Chondrocyte (in vitro differentiated cells): ENCODE results near the gene SND1. TPM values are rescaled to one million over a fixed set of nuclear protein-coding genes. Genes with fewer than 3 reads are reported as not detected.

ENCODE experiments used
- DNase-seq: peaks from one replicate; pipeline ENCODE4 v3.0.0; 2021; ENCODE audit warnings: mixed read lengths, low spot score
- H3K27ac Mint-ChIP-seq: one replicate; pipeline ENCODE4 v1.8.0; 2021; ENCODE audit warnings: mild to moderate bottlenecking, moderate library complexity, mixed read lengths; ENCODE audit not compliant: unreplicated experiment
- H3K27me3 Mint-ChIP-seq: 2 replicates; pipeline ENCODE4 v1.8.0; 2021; ENCODE audit warnings: low read depth, mixed read lengths
- H3K36me3 Mint-ChIP-seq: 2 replicates; pipeline ENCODE4 v1.8.0; 2021; ENCODE audit warnings: low read depth, mixed read lengths
- H3K4me1 Mint-ChIP-seq: 2 replicates; pipeline ENCODE4 v1.8.0; 2021; ENCODE audit warnings: low read depth, mild to moderate bottlenecking, mixed read lengths
- H3K4me3 Mint-ChIP-seq: one replicate; pipeline ENCODE4 v1.8.0; 2021; ENCODE audit warnings: mild to moderate bottlenecking, moderate library complexity, mixed read lengths; ENCODE audit not compliant: unreplicated experiment
- H3K9me3 Mint-ChIP-seq: 2 replicates; pipeline ENCODE4 v1.8.0; 2021; ENCODE audit warnings: low read depth, mixed read lengths
- CTCF ChIP-seq: fragments of 200-600 bp; sonication (generic); IDR thresholded peaks from 2 replicates; pipeline ENCODE4 v1.5.0; 2021; ENCODE audit warnings: antibody characterized with exemption, mild to moderate bottlenecking, moderate library complexity
- total RNA-seq: library from RNA; stranded (reverse); gene quantifications from 3 replicates; pipeline ENCODE4 v1.2.1, GENCODE V29; 2021

The SND1 gene
- total RNA-seq, 1 donor from 2014 or later: 229 TPM

GRCh38 chr7:127770885-127771284 is 118.9 kb downstream of the SND1 start:
- no peak for DNase-seq
- Mint-ChIP-seq H3K4me1 (peaks cover 45% of the 10 kb centered on the region), H3K4me3 (no peak overlapping the region)

GRCh38 chr7:127771707-127772106 is 119.7 kb downstream of the SND1 start:
- Mint-ChIP-seq H3K4me3 (no peak overlapping the region), H3K27me3 (no peaks in the 10 kb centered on the region), H3K36me3 (peaks cover under 1% of the 10 kb centered on the region), H3K4me1 (peaks cover 52% of the 10 kb centered on the region), H3K27ac (no peak overlapping the region), H3K9me3 (no peaks in the 10 kb centered on the region)
- DNase-seq: no peak
- TF ChIP-seq CTCF: no peak

More at GRCh38 chr7:127770885-127771284, 118.9 kb downstream of the SND1 start:
- no peaks in the 10 kb centered on the region for H3K27me3 Mint-ChIP-seq
- H3K27ac Mint-ChIP-seq: no peak overlapping the region
- no peak for TF ChIP-seq CTCF
- no peaks in the 10 kb centered on the region for H3K9me3 Mint-ChIP-seq
- peaks cover 1% of the 10 kb centered on the region for H3K36me3 Mint-ChIP-seq

GRCh38 chr7:127776776-127777386 is 124.9 kb downstream of the SND1 start:
- Mint-ChIP-seq H3K36me3 (no peaks in the 10 kb centered on the region), H3K27ac (peak overlapping the region; percentile 65), H3K9me3 (no peaks in the 10 kb centered on the region), H3K27me3 (no peaks in the 10 kb centered on the region), H3K4me3 (no peak overlapping the region), H3K4me1 (peaks cover 31% of the 10 kb centered on the region)
- TF ChIP-seq CTCF: no peak
- no peak for DNase-seq

- Mint-ChIP-seq H3K36me3 (peaks cover 3% of the 10 kb centered on the region), H3K4me3 (no peak overlapping the region), H3K4me1 (peaks cover 41% of the 10 kb centered on the region), H3K27me3 (no peaks in the 10 kb centered on the region), H3K27ac (no peak overlapping the region), H3K9me3 (no peaks in the 10 kb centered on the region)
- no peak for TF ChIP-seq CTCF
- DNase-seq: no peak
Observed at GRCh38 chr7:127780489-127780888, 128.5 kb downstream of the SND1 start.

GRCh38 chr7:127781081-127781480 is 129.1 kb downstream of the SND1 start:
- peaks cover 3% of the 10 kb centered on the region for H3K36me3 Mint-ChIP-seq
- no peaks in the 10 kb centered on the region for H3K9me3 Mint-ChIP-seq
- no peak for DNase-seq
- no peak overlapping the region for H3K4me3 Mint-ChIP-seq
- no peak overlapping the region for H3K27ac Mint-ChIP-seq
- H3K4me1 Mint-ChIP-seq: peaks cover 44% of the 10 kb centered on the region
- TF ChIP-seq CTCF: no peak
- no peaks in the 10 kb centered on the region for H3K27me3 Mint-ChIP-seq
